Measurements from ENCODE around the gene TNIP3.

DNA sequence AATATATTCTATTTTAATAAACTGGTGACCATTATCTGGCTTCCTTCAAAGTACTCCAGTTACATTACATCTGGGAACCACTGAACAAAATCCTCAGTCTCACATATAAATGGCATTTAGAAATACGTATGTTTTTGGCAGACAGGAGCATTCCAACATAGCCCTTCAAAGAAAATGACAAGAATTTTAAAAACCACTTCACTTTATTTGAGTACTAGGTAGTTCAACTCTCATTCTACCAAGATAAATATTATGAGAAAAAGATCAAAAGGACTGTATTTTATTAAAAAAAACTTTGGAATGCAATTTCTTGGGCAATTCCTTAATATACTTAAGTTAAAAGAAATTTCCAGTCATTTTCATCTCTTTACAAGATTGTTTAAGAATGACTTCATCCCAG, 17.6 kb downstream of the TNIP3 start:
- TF ChIP-seq, protein P1, sequence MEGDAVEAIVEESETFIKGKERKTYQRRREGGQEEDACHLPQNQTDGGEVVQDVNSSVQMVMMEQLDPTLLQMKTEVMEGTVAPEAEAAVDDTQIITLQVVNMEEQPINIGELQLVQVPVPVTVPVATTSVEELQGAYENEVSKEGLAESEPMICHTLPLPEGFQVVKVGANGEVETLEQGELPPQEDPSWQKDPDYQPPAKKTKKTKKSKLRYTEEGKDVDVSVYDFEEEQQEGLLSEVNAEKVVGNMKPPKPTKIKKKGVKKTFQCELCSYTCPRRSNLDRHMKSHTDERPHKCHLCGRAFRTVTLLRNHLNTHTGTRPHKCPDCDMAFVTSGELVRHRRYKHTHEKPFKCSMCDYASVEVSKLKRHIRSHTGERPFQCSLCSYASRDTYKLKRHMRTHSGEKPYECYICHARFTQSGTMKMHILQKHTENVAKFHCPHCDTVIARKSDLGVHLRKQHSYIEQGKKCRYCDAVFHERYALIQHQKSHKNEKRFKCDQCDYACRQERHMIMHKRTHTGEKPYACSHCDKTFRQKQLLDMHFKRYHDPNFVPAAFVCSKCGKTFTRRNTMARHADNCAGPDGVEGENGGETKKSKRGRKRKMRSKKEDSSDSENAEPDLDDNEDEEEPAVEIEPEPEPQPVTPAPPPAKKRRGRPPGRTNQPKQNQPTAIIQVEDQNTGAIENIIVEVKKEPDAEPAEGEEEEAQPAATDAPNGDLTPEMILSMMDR (IDR thresholded peaks at IDR 0.05; ENCODE audit: insufficient read depth, low read depth, low read length), result no peak
- TF ChIP-seq EZH2 (IDR thresholded peaks at IDR 0.05; ENCODE audit: insufficient read depth, low read length), result no peak
